H1 (cell line): ENCODE results near the gene WDR35.

Experiments used
- BCL11A ChIP-seq, 2 experiments: IDR thresholded peaks; one replicate each; pipeline ENCODE4 v1.6.1; 2011; ENCODE audit warnings: low read depth in 2 of 2, low read length in 2 of 2, mild to moderate bottlenecking in 2 of 2
- CBX5 ChIP-seq: fragments of 300-800, 300-1000 bp; sonication (generic); IDR thresholded peaks from 2 replicates; pipeline ENCODE4 v1.7.1; 2016; ENCODE audit warnings: antibody characterized with exemption, low read length, low read depth
- CHD2 ChIP-seq: IDR thresholded peaks from 2 replicates; pipeline ENCODE4 v1.6.1; 2012; ENCODE audit warnings: low read length, improper control_type of control experiment
- EGR1 ChIP-seq: IDR thresholded peaks from 2 replicates; pipeline ENCODE4 v1.6.1; 2011; ENCODE audit warnings: low read depth, low read length, borderline replicate concordance
- HDAC2 ChIP-seq, 2 experiments: fragments of 300-600 bp in 1 of 2; sonication (generic) in 1 of 2; IDR thresholded peaks; 2 replicates each; pipeline ENCODE4 v1.6.1; 2011 to 2012; ENCODE audit warnings: low read depth in 2 of 2, low read length in 2 of 2, mild to moderate bottlenecking in 2 of 2, moderate library complexity in 2 of 2, borderline replicate concordance in 1 of 2, inconsistent platforms in 1 of 2
- JUND ChIP-seq: IDR thresholded peaks from 2 replicates; pipeline ENCODE4 v1.6.1; 2011; ENCODE audit warnings: mild to moderate bottlenecking, improper control_type of control experiment, low read length
- MAFK ChIP-seq: IDR thresholded peaks from 2 replicates; pipeline ENCODE4 v1.6.1; 2012; ENCODE audit warnings: low read depth, mild to moderate bottlenecking, improper control_type of control experiment, low read length
- POLR2A ChIP-seq, 2 experiments: IDR thresholded peaks; 1 replicate in 1 of 2; 2 replicates in 1 of 2; pipeline ENCODE4 v1.6.1; 2011; ENCODE audit warnings: low read depth in 2 of 2, low read length in 2 of 2, mild to moderate bottlenecking in 2 of 2; ENCODE audit errors: control extremely low read depth in 1 of 2
- POLR2AphosphoS5 ChIP-seq: IDR thresholded peaks from 2 replicates; pipeline ENCODE4 v1.6.1; 2011; ENCODE audit warnings: low read depth, low read length
- RFX5 ChIP-seq: IDR thresholded peaks from 2 replicates; pipeline ENCODE4 v1.6.1; 2011; ENCODE audit warnings: low read depth, low read length, improper control_type of control experiment, borderline replicate concordance
- SP2 ChIP-seq: IDR thresholded peaks from 2 replicates; pipeline ENCODE4 v1.6.1; 2012; ENCODE audit warnings: mild to moderate bottlenecking, low read length, inconsistent platforms
- TCF12 ChIP-seq: IDR thresholded peaks from 2 replicates; pipeline ENCODE4 v1.6.1; 2011; ENCODE audit warnings: low read depth, mild to moderate bottlenecking, low read length
- TF ChIP-seq, protein P1 (sequence below), 3 experiments: IDR thresholded peaks; 1 replicate in 2 of 3; 2 replicates in 1 of 3; pipeline versions ENCODE4 v1.5.1 to v1.6.1; 2011; ENCODE audit warnings: low read length in 3 of 3, mild to moderate bottlenecking in 3 of 3, inconsistent platforms in 2 of 3, low read depth in 1 of 3, moderate library complexity in 1 of 3; ENCODE audit not compliant: insufficient read depth in 1 of 3; ENCODE audit errors: control extremely low read depth in 1 of 3
- TF ChIP-seq, protein P2 (sequence below): IDR thresholded peaks from 2 replicates; pipeline ENCODE4 v1.6.1; 2012; ENCODE audit warnings: inconsistent platforms

DNA sequence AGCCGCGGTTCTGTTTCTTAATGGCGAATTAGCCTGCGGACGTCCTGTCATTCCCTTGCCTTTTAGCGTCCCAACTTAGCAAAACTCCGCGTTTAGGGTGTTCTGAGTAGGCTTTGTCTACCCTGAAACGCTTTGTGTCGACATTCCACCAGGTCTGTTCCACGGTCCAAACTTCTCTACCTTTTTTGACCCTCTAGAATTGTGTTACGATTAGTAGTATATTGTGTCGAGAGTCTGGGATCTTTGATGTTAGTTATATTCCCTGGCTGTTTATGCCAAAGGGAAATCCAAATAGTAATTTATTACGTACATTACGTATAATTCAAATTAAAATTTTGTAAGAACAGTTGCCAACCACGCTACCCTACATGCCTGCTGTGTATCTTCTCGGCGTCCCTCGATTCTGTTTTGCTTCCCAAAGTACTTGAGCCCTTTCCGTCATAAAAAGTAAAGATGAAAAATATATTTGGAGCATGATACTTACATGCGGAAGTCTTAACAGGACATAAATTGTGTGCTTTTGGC lies 87.6 kb downstream of the WDR35 start:
- TF ChIP-seq SP2 (no peak), EGR1 (no peak), JUND (no peak), TCF12 (no peak), RFX5 (no peak), MAFK (no peak), POLR2A (IDR thresholded peaks at IDR 0.05; ENCODE audit: control extremely low read depth in 1 of 2, low read depth in 2 of 2, low read length in 2 of 2) (no peak), CHD2 (no peak), POLR2AphosphoS5 (no peak), CBX5 (no peak), HDAC2 (IDR thresholded peaks at IDR 0.05; ENCODE audit: borderline replicate concordance in 1 of 2, low read depth in 2 of 2, low read length in 2 of 2) (no peak), BCL11A (IDR thresholded peaks at IDR 0.05; ENCODE audit: low read depth in 2 of 2, low read length in 2 of 2) (no peak)
- TF ChIP-seq, protein P1, sequence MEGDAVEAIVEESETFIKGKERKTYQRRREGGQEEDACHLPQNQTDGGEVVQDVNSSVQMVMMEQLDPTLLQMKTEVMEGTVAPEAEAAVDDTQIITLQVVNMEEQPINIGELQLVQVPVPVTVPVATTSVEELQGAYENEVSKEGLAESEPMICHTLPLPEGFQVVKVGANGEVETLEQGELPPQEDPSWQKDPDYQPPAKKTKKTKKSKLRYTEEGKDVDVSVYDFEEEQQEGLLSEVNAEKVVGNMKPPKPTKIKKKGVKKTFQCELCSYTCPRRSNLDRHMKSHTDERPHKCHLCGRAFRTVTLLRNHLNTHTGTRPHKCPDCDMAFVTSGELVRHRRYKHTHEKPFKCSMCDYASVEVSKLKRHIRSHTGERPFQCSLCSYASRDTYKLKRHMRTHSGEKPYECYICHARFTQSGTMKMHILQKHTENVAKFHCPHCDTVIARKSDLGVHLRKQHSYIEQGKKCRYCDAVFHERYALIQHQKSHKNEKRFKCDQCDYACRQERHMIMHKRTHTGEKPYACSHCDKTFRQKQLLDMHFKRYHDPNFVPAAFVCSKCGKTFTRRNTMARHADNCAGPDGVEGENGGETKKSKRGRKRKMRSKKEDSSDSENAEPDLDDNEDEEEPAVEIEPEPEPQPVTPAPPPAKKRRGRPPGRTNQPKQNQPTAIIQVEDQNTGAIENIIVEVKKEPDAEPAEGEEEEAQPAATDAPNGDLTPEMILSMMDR (IDR thresholded peaks at IDR 0.05; ENCODE audit: control extremely low read depth in 1 of 3, insufficient read depth in 1 of 3, low read depth in 1 of 3, low read length in 3 of 3), result no peak
- TF ChIP-seq, protein P2, sequence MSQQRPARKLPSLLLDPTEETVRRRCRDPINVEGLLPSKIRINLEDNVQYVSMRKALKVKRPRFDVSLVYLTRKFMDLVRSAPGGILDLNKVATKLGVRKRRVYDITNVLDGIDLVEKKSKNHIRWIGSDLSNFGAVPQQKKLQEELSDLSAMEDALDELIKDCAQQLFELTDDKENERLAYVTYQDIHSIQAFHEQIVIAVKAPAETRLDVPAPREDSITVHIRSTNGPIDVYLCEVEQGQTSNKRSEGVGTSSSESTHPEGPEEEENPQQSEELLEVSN, result no peak
